Coronary artery (tissue), 2 donors: ENCODE measurements around the gene PNPLA3.
A peak's percentile ranks its signal among the peaks of the same experiment; 100 is the strongest.

Experiments used
- DNase-seq: peaks from one replicate; pipeline ENCODE4 v3.0.0-alpha.2; 2017; ENCODE audit warnings: low spot score
- H3K27ac ChIP-seq, 2 donors: fragments of 200-600 bp; sonication (generic); one replicate each; pipeline ENCODE4 v1.5.1; 2016 to 2019
- H3K4me3 ChIP-seq: fragments of 200-600 bp; sonication (generic); 2 replicates; pipeline ENCODE4 v1.5.1; 2016; ENCODE audit warnings: mild to moderate bottlenecking, moderate library complexity
- CTCF ChIP-seq: fragments of 200-600 bp; sonication (generic); IDR thresholded peaks from one replicate; pipeline ENCODE4 v1.5.1; 2019; ENCODE audit warnings: antibody characterized with exemption

The PNPLA3 gene

DNA sequence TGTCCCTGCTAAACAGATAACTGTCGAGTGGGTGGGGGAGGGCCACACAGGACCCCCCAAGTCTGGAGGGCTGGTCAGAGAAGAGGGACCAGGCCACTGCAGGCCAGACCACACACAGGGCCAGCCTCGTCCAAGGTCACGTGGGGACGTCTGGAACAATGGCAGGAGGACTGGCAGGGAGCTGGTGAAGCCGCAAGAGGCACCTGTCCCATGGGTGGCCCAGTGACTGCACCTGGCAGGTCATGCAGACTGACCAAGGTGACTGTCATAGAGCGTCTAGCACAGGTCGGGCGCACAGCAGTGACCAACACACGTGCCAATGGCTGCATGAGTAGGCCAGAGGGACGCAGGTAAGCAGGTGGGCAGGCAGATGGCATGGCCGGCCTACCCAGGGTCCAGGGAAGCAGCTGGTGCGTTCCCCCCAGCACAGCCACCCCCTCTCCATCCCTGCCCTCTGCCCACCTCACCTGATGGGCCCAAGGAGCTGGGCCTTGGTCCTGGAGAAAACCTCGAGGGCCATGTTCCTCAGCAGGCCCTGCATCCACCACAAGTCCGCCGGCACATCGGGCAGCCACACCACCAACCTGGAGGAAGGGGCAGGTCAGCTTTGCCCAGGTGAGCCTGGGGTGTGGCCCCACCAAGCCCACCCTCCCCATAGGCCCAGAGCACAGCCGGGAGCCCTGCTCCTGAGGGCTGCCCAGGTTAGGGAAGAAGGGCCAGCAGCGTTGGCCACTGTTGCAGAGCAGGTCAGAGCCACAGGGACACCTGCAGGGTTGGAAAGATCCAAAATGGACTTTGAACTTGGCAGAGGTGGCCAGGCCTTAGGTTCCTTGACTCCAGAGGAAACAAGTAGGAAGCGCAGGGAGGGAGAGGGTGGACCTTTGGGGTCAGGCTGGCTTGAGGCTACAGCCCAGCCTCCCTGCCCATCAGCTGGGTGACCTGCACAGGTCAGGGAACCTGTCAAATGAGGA lies 42.2 kb upstream of the PNPLA3 start:
- TF ChIP-seq CTCF = no peak
- no peak for DNase-seq

DNA sequence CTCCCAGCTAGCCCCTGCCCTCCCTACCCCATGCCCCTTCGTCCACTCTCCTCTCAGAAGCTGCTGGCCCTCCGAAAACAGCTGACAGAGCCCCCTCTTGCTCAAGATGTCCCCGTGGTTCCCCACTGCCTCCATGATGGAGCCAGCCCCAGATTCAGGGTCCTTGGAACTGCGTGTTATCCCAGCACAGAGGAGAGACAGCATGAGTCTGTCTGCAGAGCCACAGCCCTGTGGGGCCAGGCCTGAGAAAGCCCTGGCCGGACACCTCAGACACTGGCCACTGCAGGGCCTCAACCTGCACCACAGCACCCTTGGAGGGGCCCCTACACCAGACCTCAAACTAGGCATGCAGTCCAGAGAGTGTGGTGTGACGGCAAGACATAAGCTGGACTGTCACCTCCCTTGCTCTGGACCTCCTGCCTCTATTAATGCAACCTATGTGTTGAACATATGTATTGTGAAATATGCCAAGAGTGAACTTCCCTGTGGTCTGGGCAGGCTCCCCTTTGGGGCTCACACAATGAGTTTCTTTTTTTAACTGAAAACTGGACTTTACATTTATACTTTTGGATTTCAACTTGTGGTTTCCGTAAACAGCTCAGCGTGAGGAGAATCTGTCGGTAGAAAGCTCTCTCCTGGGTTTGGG lies 41.4 kb upstream of the PNPLA3 start:
- Histone ChIP-seq H3K4me3 (no peak overlapping the region), H3K27ac (no peak overlapping the region)
- DNase-seq = no peak
- no peak for TF ChIP-seq CTCF

More for the DNA sequence above, 42.2 kb upstream of the PNPLA3 start:
- Histone ChIP-seq H3K27ac (no peak overlapping the region), H3K4me3 (no peak overlapping the region)

DNA sequence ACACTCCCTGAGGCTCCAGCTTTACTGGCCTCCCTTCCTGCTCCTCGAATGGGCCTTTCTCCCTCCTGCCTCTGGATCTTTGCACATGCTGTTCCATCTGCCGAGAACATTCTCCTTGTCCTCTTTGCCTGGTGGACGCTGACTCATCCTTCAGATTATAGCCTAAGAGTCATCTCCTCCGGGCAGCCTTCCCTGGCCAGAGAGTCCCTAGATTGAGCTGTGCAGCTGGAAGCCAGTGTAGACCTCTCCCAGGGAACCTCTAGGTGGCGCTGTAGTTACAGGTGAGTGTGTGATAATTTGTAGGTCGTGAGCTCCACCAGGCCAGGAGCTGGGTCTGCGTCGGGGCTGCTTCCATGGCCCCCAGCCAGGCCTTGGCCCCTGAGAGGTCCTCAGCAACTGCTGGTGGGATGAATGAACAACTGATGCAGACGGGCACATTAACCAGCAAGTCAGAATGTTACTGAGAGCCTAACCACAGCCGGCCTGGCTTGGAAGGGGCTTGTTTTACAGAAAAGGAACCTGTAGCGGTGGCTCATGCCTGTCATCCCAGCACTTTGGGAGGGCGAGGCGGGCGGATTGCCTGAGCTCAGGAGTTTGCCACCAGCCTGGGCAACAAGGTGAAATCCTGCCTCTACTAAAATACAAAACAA lies 40.5 kb upstream of the PNPLA3 start:
- no peak for DNase-seq
- no peak overlapping the region for H3K27ac ChIP-seq
- TF ChIP-seq CTCF = no peak
- no peak overlapping the region for H3K4me3 ChIP-seq

DNA sequence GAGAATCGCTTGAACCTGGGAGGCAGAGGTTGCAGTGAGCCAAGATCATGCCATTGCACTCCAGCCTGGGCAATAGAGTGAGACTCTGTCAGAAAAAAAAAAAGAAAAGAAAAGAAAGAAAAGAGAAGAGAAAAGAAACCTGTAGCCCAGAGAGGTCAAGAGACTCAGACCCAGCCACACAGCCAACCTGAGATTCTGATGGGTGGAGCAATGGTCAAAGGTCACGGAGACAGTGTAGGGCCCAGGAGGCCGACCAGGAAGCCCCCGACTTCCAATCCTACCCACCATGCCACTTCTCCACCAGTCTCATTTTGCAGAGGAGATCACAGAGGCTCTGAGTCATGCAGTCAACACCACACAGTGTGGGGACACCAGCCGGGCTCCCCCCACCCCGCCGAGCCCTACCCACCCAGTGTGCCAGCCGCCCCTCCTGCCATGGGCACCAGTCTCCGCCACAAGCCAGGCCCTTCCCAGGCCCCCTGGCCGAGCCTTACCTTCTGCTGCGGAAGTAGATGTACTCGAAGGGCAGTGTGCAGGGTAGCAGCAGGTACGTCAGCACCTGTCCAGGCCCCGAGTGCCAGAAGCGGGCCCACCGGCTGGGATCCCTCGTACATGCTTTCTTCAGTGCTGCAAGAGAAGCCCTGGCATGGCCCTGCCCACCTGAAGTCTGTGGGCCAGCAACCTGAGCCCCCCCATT lies 39.7 kb upstream of the PNPLA3 start:
- no peak for DNase-seq
- H3K4me3 ChIP-seq = no peak overlapping the region
- no peak overlapping the region for H3K27ac ChIP-seq
- TF ChIP-seq CTCF = no peak

DNA sequence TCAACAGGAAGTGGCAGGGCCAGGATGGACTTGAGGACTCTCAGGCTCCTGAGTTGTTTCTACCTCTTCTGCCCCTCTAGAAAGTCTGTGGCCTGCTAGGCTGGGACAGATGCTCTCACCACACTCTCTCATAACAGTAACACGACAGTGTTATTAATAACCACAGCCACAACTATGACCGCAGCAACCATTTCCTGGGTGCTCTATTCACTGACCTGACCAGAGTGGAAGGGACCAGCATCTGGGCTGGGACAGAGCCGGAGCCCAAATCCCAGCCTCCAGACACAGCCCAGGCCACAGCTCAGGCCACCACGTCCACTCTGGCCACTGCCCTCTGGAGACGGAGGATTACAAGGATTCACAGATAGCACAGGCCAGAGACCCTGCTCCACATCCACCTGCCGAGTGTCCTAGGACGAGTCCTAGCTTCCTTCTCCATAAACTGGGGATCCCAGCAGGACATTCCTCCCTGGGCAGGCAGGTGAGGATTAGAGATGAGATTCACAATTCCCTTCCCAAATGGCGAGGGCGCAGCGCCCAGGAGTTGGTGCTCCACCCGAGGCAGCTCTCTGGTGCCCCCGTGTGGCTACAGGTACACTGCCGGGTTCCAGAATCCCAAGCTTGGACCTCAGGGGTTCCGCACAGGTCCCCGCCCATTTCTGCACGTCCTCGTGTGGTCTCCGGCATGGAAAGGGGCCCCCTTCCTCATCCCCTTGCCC lies 38.8 kb upstream of the PNPLA3 start:
- DNase-seq = no peak
- Histone ChIP-seq H3K4me3 (no peak overlapping the region), H3K27ac (no peak overlapping the region)
- peak; percentile 64 for TF ChIP-seq CTCF

DNA sequence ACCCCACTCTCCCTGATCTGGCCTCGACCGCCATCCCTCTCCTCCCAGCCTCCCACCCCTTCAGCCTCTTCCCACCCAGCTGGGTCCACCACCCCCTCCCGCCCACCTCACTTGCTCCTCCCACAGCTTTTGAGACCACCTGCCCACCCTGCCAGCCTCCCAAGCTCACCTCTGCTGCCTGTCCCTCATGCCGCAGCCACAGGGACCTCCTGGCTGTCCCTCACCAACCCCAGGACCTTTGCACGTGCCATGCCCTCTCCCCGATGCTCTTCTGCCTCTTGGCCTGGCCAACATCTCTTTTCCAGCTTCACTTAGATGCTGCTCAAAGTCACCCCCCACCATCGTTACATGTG lies 38.3 kb upstream of the PNPLA3 start:
- no peak for TF ChIP-seq CTCF

More for the DNA sequence above, 38.3 kb upstream of the PNPLA3 start:
- DNase-seq = no peak
- Histone ChIP-seq H3K4me3 (no peak overlapping the region), H3K27ac (no peak overlapping the region)
